ENCODE results near the gene IRF6. TPM values are rescaled to one million over a fixed set of nuclear protein-coding genes. Genes with fewer than 3 reads are reported as not detected.

Gene IRF6
- total and polyA plus RNA-seq, 12 donors, result 5.4 to 60.2 (median 23.4) TPM

DNA sequence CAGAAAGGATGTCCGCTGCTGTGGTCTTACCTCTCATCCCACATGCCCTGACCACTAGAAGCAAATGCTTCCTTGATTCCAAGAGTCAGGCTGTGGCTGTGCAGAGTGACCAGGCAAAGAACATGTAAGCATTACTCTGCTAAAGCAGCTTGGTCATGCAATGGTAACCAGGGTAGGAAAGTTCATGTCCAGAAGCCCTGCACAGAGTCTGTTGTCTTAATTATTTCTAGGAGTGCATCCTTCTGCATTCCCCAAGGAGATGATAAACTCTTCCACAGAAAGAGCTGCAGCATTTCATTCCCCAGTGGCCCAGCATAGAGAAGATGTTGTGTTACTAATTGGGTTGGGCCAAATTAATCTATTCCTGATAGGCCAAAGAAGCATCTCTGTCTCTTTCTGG lies 11.7 kb upstream of the IRF6 start:
- WGBS, 4 donors, result 79 to 100% (median 96%) methylated on average over 1 of the region's 1 CpG
- intact Hi-C loops (cut with DNase I), result no loop called here
- Histone ChIP-seq H3K36me3 (replicated peaks in 1 of 2) (no peaks in the 10 kb centered on the region), H3K4me3 (no peak overlapping the region), H3K4me1 (replicated peaks in 1 of 2) (peaks cover 0 to 2% of the 10 kb centered on the region in 2 donors), H3K9me3 (replicated peaks in 1 of 3) (no peaks in the 10 kb centered on the region), H3K27me3 (no peaks in the 10 kb centered on the region), H3K27ac (no peak overlapping the region)
- TF ChIP-seq CTCF (IDR thresholded peaks at IDR 0.05) (no peak), POLR2A (IDR thresholded peaks at IDR 0.05) (no peak)
- DNase-seq, result no peak

DNA sequence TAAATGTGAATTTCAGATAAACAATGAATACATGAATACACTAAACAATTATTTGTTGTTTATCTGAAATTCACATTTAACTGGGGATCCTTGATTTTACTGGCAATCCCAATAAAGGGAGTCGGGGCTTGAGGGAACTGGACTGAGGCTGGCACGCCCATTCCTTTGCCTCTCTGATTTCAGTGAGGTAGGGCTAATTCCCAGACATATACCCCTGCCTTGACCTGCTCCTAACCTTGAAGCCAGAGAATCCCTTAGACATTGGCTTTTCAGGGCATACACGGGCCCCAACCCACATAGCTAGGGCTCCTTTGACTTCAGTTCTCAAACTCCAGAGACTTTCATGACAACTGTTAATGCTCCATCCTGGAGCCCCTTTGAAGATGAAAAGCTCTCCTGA lies 11.0 kb upstream of the IRF6 start:
- Histone ChIP-seq H3K27ac (no peak overlapping the region), H3K27me3 (no peaks in the 10 kb centered on the region), H3K36me3 (replicated peaks in 1 of 2) (no peaks in the 10 kb centered on the region), H3K9me3 (replicated peaks in 1 of 3) (no peaks in the 10 kb centered on the region), H3K4me1 (replicated peaks in 1 of 2) (no peaks in the 10 kb centered on the region), H3K4me3 (no peak overlapping the region)
- DNase-seq, result no peak
- no peak for TF ChIP-seq POLR2A (IDR thresholded peaks at IDR 0.05)
- no peak for TF ChIP-seq CTCF (IDR thresholded peaks at IDR 0.05)
- intact Hi-C loops (cut with DNase I), result no loop called here
- 61 to 94% (median 72%) methylated on average over 3 of the region's 3 CpGs for WGBS, 4 donors

GRCh38 chr1:209815931-209816341 lies 10.0 kb upstream of the IRF6 start:
- intact Hi-C loops (cut with DNase I), result no loop called here
- Histone ChIP-seq H3K36me3 (replicated peaks in 1 of 2) (no peaks in the 10 kb centered on the region), H3K4me3 (no peak overlapping the region), H3K27ac (no peak overlapping the region), H3K9me3 (replicated peaks in 1 of 3) (no peaks in the 10 kb centered on the region), H3K27me3 (no peaks in the 10 kb centered on the region), H3K4me1 (replicated peaks in 1 of 2) (no peaks in the 10 kb centered on the region)
- no peak for DNase-seq
- no peak for TF ChIP-seq CTCF (IDR thresholded peaks at IDR 0.05)
- TF ChIP-seq POLR2A (IDR thresholded peaks at IDR 0.05), result no peak
- WGBS, 4 donors, result 61 to 87% (median 73%) methylated on average over 3 to 6 of the region's 6 CpGs

DNA sequence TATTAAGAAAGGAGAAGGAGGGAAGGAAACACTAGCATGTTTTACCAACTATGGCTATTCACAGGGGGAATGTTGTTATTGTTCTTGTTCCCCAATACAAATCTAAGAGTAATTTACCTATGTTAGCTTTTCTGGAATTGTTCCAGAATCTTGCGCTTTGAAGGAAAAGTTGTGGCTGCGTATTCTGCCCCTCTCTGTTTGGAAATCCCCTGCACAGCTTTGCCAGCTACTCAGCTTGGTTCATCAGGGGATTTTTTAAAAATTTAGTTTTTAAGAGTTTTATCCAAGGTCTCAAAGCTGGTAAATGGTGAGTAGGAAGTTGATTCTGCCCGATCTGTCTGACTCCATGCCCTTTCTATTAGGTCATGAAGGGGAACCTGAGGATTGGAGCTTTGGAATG lies 9.5 kb upstream of the IRF6 start:
- TF ChIP-seq CTCF (IDR thresholded peaks at IDR 0.05), result no peak
- intact Hi-C loops (cut with DNase I), result no loop called here
- WGBS, 4 donors, result 68 to 88% (median 79%) methylated on average over 3 of the region's 3 CpGs
- Histone ChIP-seq H3K36me3 (replicated peaks in 1 of 2) (no peaks in the 10 kb centered on the region), H3K27ac (no peak overlapping the region), H3K4me3 (no peak overlapping the region), H3K4me1 (replicated peaks in 1 of 2) (no peaks in the 10 kb centered on the region), H3K27me3 (no peaks in the 10 kb centered on the region), H3K9me3 (replicated peaks in 1 of 3) (no peaks in the 10 kb centered on the region)
- no peak for DNase-seq

All from adrenal gland (tissue), 12 donors.